HCT116 (cell line): ENCODE data around the gene AP2A1.

Experiments
- CEBPB ChIP-seq: IDR thresholded peaks from 2 replicates; pipeline ENCODE4 v1.6.1; 2012; ENCODE audit warnings: low read depth
- CTCF ChIP-seq, 3 experiments: fragments of 200-600 bp in 1 of 3; sonication (generic) in 1 of 3; IDR thresholded peaks in 2 of 3; conservative IDR thresholded peaks in 1 of 3; 2 replicates each; pipeline ENCODE4 v1.5.1; 2012 to 2017; ENCODE audit warnings: low read depth in 2 of 3, low read length in 2 of 3, antibody characterized with exemption in 1 of 3, borderline replicate concordance in 1 of 3, control low read depth in 1 of 3, mild to moderate bottlenecking in 1 of 3, mixed read lengths in 1 of 3, mixed run types in 1 of 3, moderate library complexity in 1 of 3; ENCODE audit not compliant: insufficient read depth in 1 of 3
- EZH2 ChIP-seq: fragments of 200-600 bp; sonication (generic); IDR thresholded peaks from 2 replicates; pipeline ENCODE4 v1.6.1; 2017; ENCODE audit warnings: antibody characterized with exemption, mixed run types
- EZH2phosphoT487 ChIP-seq: fragments of 200-600 bp; IDR thresholded peaks from 2 replicates; pipeline ENCODE4 v1.6.1; 2018; ENCODE audit warnings: antibody characterized with exemption, borderline replicate concordance
- POLR2A ChIP-seq: IDR thresholded peaks from 2 replicates; pipeline ENCODE4 v1.7.0; 2011; ENCODE audit warnings: borderline replicate concordance; ENCODE audit not compliant: insufficient read depth, insufficient read length; ENCODE audit errors: extremely low read depth
- REST ChIP-seq: IDR thresholded peaks from 2 replicates; pipeline ENCODE4 v1.6.1; 2012; ENCODE audit warnings: low read depth
- SIN3A ChIP-seq: IDR thresholded peaks from 2 replicates; pipeline ENCODE4 v1.6.1; 2012; ENCODE audit warnings: low read depth
- SP1 ChIP-seq: IDR thresholded peaks from 2 replicates; pipeline ENCODE4 v1.6.1; 2012; ENCODE audit warnings: low read depth
- ZFX ChIP-seq: fragments of 450-650 bp; IDR thresholded peaks from 2 replicates; pipeline ENCODE4 v1.6.1; 2017
- ZNF274 ChIP-seq: fragments of 200-500 bp; sonication (Bioruptor generic); IDR thresholded peaks from 2 replicates; pipeline ENCODE4 v1.6.1; 2014; ENCODE audit warnings: mild to moderate bottlenecking, low read depth, low read length, inconsistent platforms
- TF ChIP-seq, protein P1 (sequence below): IDR thresholded peaks from 2 replicates; pipeline ENCODE4 v1.6.1; 2012

DNA sequence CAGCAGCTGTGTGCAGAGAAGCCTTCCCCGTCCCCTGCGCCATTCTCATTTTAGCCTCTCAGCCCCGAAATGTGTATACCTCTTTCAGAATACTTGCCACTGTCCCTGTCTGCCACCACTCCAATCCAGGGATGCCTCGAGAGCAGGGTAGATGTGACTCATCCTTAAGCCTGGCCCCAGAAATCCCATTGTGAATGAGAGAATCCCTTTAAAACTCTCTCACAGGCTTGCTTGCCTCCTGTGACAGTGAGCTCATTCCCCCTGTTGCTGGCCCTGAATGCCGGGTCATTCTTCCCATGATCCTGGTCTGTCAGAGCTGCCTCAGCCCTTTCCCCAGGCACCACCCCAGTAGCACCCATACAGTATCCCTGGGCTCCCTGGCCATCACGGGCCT lies 9.6 kb downstream of the AP2A1 start:
- TF ChIP-seq CEBPB (no peak), POLR2A (no peak), CTCF (IDR thresholded peaks at IDR 0.05 in 2 of 3, conservative IDR thresholded peaks at IDR 0.05 in 1 of 3; ENCODE audit: borderline replicate concordance in 1 of 3, insufficient read depth in 1 of 3, low read depth in 2 of 3, low read length in 2 of 3) (no peak), SIN3A (no peak), EZH2 (no peak), EZH2phosphoT487 (no peak), ZFX (no peak), REST (no peak), SP1 (no peak), ZNF274 (no peak)
- TF ChIP-seq, protein P1, sequence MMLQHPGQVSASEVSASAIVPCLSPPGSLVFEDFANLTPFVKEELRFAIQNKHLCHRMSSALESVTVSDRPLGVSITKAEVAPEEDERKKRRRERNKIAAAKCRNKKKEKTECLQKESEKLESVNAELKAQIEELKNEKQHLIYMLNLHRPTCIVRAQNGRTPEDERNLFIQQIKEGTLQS = no peak
